ENCODE results near the gene ELOB. TPM values are rescaled to one million over a fixed set of nuclear protein-coding genes. Genes with fewer than 3 reads are reported as not detected.

The ELOB gene
- total RNA-seq, 1 experiment from 2014 or later = 319 TPM

- no peak for TF ChIP-seq CTCF (conservative IDR thresholded peaks at IDR 0.05)
- no peak overlapping the region for H3K23ac ChIP-seq (ENCODE audit: insufficient read length, low read depth, low read length)
- H3K9me3 ChIP-seq (ENCODE audit: control insufficient read depth, low read depth, low read length) = no peaks in the 10 kb centered on the region
- H4K20me1 ChIP-seq (ENCODE audit: control insufficient read depth, insufficient read depth, insufficient read length) = no peaks in the 10 kb centered on the region
- no peak overlapping the region for H3K14ac ChIP-seq (ENCODE audit: insufficient read depth, low read length)
- no peak overlapping the region for H2BK20ac ChIP-seq (ENCODE audit: low read depth, low read length, poor library complexity, severe bottlenecking)
- no peak overlapping the region for H2AK5ac ChIP-seq (ENCODE audit: insufficient read length, low read length)
- H2BK120ac ChIP-seq (ENCODE audit: low read depth, low read length, poor library complexity, severe bottlenecking) = no peak overlapping the region
- H3K79me1 ChIP-seq (ENCODE audit: insufficient read depth, low read depth, low read length, poor library complexity, severe bottlenecking) = no peaks in the 10 kb centered on the region
- H3K27ac ChIP-seq (ENCODE audit: insufficient read length, low read depth, low read length) = no peak overlapping the region
- H2BK15ac ChIP-seq (ENCODE audit: low read depth, low read length) = no peak overlapping the region
- no peaks in the 10 kb centered on the region for H3K23me2 ChIP-seq (ENCODE audit: insufficient read length, low read depth, low read length, poor library complexity, severe bottlenecking)
- no peak overlapping the region for H3K56ac ChIP-seq (ENCODE audit: insufficient read length, low read depth, low read length)
- H3K79me2 ChIP-seq (ENCODE audit: insufficient read depth, low read length) = no peaks in the 10 kb centered on the region
- no CpG with 5 or more reads among the region's 5 CpGs for WGBS (ENCODE audit: extremely low coverage, insufficient read length, low lambda C conversion rate)
- H2AFZ ChIP-seq (ENCODE audit: low read length) = no peak overlapping the region
- no peak overlapping the region for H3K4me2 ChIP-seq (ENCODE audit: insufficient read depth, insufficient read length, low read length)
- H3K4ac ChIP-seq (ENCODE audit: low read depth, low read length) = no peak overlapping the region
- no peaks in the 10 kb centered on the region for H3K9me3 Mint-ChIP-seq
- no peaks in the 10 kb centered on the region; the same call in 1 of the 2 replicates for H3K27me3 Mint-ChIP-seq (ENCODE audit: low read depth)
- H4K91ac ChIP-seq (ENCODE audit: insufficient read length, low read depth, low read length) = no peak overlapping the region
- no peaks in the 10 kb centered on the region for H3K4me1 ChIP-seq (ENCODE audit: insufficient read depth, low read length)
- H4K8ac ChIP-seq (replicated peaks; ENCODE audit: insufficient read length, low read depth, low read length) = no peak overlapping the region
- H3K36me3 Mint-ChIP-seq (ENCODE audit: insufficient read depth in 1 of 3, low read depth in 3 of 3) = no peaks in the 10 kb centered on the region
- no peak overlapping the region for H2BK12ac ChIP-seq (ENCODE audit: insufficient read length, low read depth, low read length)
- H3K18ac ChIP-seq (ENCODE audit: insufficient read length, low read depth, low read length) = no peak overlapping the region
- DNase-seq = no peak
- no peak overlapping the region for H4K5ac ChIP-seq (ENCODE audit: insufficient read length, low read depth, low read length)
- H3K4me1 Mint-ChIP-seq = peaks cover 6 to 21% of the 10 kb centered on the region in 2 experiments; a peak in 2 of 4 replicates
- H3K4me3 Mint-ChIP-seq = no peak overlapping the region
- H3K27ac Mint-ChIP-seq = no peak overlapping the region
- H3T11ph ChIP-seq (ENCODE audit: low read length) = no peak overlapping the region
- no peak overlapping the region for H3K9ac ChIP-seq (ENCODE audit: extremely low read depth, insufficient read length, low read length)
- H3K27me3 ChIP-seq (ENCODE audit: insufficient read depth, low read length) = no peaks in the 10 kb centered on the region
- H2BK5ac ChIP-seq (ENCODE audit: insufficient read length, low read length) = no peak overlapping the region
These were observed 38.5 kb downstream of the ELOB start for GRCh38 chr16:2738615-2739014.
